ENCODE data around the gene EFNA2. TPM values are rescaled to one million over a fixed set of nuclear protein-coding genes. Genes with fewer than 3 reads are reported as not detected.

The EFNA2 gene
- total RNA-seq, 1 donor from 2014 or later, result not detected

DNA sequence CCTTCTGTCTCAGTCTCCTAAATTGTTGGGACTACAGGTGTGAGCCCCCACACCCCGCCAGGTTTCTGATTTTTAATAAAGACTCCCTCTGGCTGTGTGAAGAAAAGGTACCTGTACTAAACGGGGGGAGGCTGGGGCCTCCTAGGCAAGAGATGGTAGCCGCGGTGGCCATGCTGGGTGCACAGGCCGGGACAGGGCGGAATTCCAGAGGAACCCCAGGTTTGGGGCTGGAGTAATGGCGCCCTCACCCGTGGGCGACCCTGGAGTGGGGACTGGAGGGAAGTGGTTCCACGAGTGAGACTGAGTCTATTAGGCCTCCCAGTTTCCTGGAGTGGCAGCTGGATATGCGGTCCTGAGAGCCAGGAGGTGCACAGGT, 46.3 kb upstream of the EFNA2 start:
- DNase-seq (no peak), ATAC-seq (no peak)
- peaks cover 40% of the 10 kb centered on the region for H3K4me1 ChIP-seq

DNA sequence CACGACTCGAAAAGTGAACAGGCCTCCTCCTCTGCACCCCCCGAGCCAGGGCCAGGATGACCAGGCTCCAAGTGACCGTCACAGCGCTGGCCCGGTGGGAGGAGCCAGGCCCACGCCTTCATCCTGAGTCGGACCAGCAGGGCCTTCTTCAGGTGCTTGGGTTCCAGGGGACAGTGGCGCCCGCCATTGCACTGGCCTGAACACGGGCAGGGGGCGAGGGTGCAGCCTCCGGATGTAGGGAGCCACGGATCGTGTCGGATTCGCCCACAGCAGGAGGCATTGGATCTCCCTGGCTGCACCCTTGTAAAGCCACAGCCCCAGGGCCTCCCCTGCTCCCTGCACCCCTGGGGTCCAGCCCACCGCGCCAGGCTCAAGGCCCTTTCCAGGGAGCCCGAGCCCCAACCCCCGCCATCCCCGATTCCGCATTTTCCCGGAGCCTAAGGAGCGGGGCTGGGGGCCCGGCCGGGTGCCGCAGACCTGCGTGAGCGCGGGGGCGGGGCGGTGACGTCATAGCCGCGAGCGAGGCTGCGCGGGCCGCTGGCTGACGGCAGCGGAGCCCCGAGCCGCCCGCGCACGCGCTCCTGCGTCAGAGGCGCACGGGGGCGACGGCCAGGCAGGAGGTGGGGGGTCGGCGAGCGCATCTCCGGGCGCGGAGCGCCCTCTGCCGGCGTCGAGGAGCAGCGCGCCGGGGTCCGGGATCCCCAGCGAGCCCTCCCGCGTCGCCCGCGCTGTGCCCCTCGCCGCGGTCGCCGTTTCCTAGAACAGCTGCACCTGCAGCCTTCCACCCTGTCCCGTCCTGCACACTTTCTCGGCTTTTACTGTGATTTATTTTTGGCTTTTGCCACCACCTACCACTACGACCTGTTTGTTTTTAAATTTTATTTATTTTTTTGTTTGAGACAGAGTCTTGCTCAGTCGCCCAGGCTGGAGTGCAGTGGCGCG, 45.6 kb upstream of the EFNA2 start:
- ATAC-seq, result peak; percentile 66

More for the DNA sequence above, 46.3 kb upstream of the EFNA2 start:
- no peaks in the 10 kb centered on the region for H3K27me3 ChIP-seq
- no peaks in the 10 kb centered on the region for H3K36me3 ChIP-seq
- intact Hi-C loops (cut with DNase I), result no loop called here
- TF ChIP-seq, protein P1, sequence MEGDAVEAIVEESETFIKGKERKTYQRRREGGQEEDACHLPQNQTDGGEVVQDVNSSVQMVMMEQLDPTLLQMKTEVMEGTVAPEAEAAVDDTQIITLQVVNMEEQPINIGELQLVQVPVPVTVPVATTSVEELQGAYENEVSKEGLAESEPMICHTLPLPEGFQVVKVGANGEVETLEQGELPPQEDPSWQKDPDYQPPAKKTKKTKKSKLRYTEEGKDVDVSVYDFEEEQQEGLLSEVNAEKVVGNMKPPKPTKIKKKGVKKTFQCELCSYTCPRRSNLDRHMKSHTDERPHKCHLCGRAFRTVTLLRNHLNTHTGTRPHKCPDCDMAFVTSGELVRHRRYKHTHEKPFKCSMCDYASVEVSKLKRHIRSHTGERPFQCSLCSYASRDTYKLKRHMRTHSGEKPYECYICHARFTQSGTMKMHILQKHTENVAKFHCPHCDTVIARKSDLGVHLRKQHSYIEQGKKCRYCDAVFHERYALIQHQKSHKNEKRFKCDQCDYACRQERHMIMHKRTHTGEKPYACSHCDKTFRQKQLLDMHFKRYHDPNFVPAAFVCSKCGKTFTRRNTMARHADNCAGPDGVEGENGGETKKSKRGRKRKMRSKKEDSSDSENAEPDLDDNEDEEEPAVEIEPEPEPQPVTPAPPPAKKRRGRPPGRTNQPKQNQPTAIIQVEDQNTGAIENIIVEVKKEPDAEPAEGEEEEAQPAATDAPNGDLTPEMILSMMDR (IDR thresholded peaks at IDR 0.05), result no peak
- no peaks in the 10 kb centered on the region for H3K9me3 ChIP-seq
- peak overlapping the region; percentile 74 for H3K27ac ChIP-seq
- no peak overlapping the region for H3K4me3 ChIP-seq

GRCh38 chr19:1240925-1241324, 44.7 kb upstream of the EFNA2 start:
- H3K27me3 ChIP-seq, result no peaks in the 10 kb centered on the region
- peaks cover 55% of the 10 kb centered on the region for H3K4me1 ChIP-seq
- no peak overlapping the region for H3K27ac ChIP-seq
- TF ChIP-seq, protein P1 (IDR thresholded peaks at IDR 0.05), result no peak
- H3K4me3 ChIP-seq, result peak overlapping the region; percentile 88
- H3K36me3 ChIP-seq, result no peaks in the 10 kb centered on the region
- intact Hi-C loops (cut with DNase I), result no loop called here
- no peak for ATAC-seq
- no peak for DNase-seq
- no peaks in the 10 kb centered on the region for H3K9me3 ChIP-seq

More for the DNA sequence above, 45.6 kb upstream of the EFNA2 start:
- no peaks in the 10 kb centered on the region for H3K9me3 ChIP-seq
- H3K4me1 ChIP-seq, result peaks cover 47% of the 10 kb centered on the region
- TF ChIP-seq, protein P1 (IDR thresholded peaks at IDR 0.05), result peak; percentile 89
- H3K27me3 ChIP-seq, result no peaks in the 10 kb centered on the region
- peak overlapping the region; percentile 74 for H3K27ac ChIP-seq
- peak overlapping the region; percentile 88 for H3K4me3 ChIP-seq
- intact Hi-C loops (cut with DNase I), result no loop called here
- peak; percentile 93 for DNase-seq
- no peaks in the 10 kb centered on the region for H3K36me3 ChIP-seq

DNA sequence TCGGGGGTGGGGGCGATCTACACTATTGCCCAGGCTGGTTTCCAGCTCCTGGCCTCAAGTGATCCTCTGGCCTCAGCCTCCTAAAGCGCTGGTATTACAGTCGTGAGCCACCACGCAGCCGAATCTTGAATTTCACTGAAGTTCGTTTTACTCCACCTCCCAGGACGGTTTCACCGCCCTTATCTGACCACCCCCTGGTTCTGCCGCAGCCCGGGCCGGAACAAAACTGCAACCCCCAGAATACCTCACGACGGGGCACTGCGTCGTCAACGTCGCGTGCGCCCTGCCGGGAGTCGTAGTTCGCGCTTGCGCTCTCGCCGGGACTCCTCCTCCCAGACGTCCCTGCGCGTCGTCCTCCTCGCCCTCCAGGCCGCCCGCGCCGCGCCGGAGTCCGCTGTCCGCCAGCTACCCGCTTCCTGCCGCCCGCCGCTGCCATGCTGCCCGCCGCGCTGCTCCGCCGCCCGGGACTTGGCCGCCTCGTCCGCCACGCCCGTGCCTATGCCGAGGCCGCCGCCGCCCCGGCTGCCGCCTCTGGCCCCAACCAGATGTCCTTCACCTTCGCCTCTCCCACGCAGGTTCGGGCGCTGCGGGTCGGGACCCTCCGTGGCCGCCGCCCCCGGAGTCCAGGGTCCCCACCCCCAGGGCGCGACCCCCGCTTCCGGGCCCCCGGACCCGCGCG, 44.1 kb upstream of the EFNA2 start, which contains the start of gene ATP5F1D:
ATP5F1D (plus strand) TSS at position 335 of the 679 bp plus-strand sequence; CDS start at position 435, 100 bp downstream.
- TF ChIP-seq, protein P1 (IDR thresholded peaks at IDR 0.05), result no peak
- intact Hi-C loops (cut with DNase I), result no loop called here
- no peaks in the 10 kb centered on the region for H3K27me3 ChIP-seq
- H3K9me3 ChIP-seq, result no peaks in the 10 kb centered on the region
- no peaks in the 10 kb centered on the region for H3K36me3 ChIP-seq
- H3K4me1 ChIP-seq, result peaks cover 56% of the 10 kb centered on the region
- H3K4me3 ChIP-seq, result peak within 1 kb of the TSS; percentile 88
- H3K27ac ChIP-seq, result peak within 1 kb of the TSS; percentile 86
- ATAC-seq (peak; percentile 78), DNase-seq (peak; percentile 98)

- peak; percentile 61 for ATAC-seq
- Histone ChIP-seq H3K27me3 (no peaks in the 10 kb centered on the region), H3K4me1 (peaks cover 60% of the 10 kb centered on the region), H3K9me3 (no peaks in the 10 kb centered on the region), H3K36me3 (no peaks in the 10 kb centered on the region), H3K27ac (peak overlapping the region; percentile 83), H3K4me3 (peak overlapping the region; percentile 34)
- intact Hi-C loops (cut with DNase I), result no loop called here
- DNase-seq, result peak; percentile 93
- TF ChIP-seq, protein P1 (IDR thresholded peaks at IDR 0.05), result peak; percentile 97
Measured at GRCh38 chr19:1243768-1244692, 41.6 kb upstream of the EFNA2 start.

All from upper lobe of right lung (tissue), 1 donor.